ENCODE data around the gene POLR3B. TPM values are rescaled to one million over a fixed set of nuclear protein-coding genes. Genes with fewer than 3 reads are reported as not detected.

Gene POLR3B
- total RNA-seq, 1 donor from 2014 or later: 7.3 TPM

GRCh38 chr12:106506691-106507090 is 149.1 kb downstream of the POLR3B start:
- H3K27me3 Mint-ChIP-seq: no peaks in the 10 kb centered on the region
- DNase-seq: no peak
- no peak for TF ChIP-seq CTCF (IDR thresholded peaks at IDR 0.05)
- H3K4me3 Mint-ChIP-seq: no peak overlapping the region
- CTCF ChIA-PET: no interaction called here
- no peak overlapping the region for H3K27ac Mint-ChIP-seq
- no peaks in the 10 kb centered on the region for H3K9me3 Mint-ChIP-seq
- no peaks in the 10 kb centered on the region for H3K4me1 Mint-ChIP-seq
- no peak for ATAC-seq (ENCODE audit: low read depth)
- intact Hi-C loops (cut with micrococcal nuclease): no loop called here
- peaks cover 54% of the 10 kb centered on the region for H3K36me3 Mint-ChIP-seq (ENCODE audit: low read depth)
- POLR2A ChIA-PET: no interaction called here

GRCh38 chr12:106508966-106509365 is 151.4 kb downstream of the POLR3B start:
- CTCF ChIA-PET: no interaction called here
- DNase-seq (no peak), ATAC-seq (ENCODE audit: low read depth) (no peak)
- Mint-ChIP-seq H3K27me3 (no peaks in the 10 kb centered on the region), H3K4me1 (no peaks in the 10 kb centered on the region), H3K27ac (no peak overlapping the region), H3K9me3 (peaks cover 2% of the 10 kb centered on the region), H3K36me3 (ENCODE audit: low read depth) (peaks cover 44% of the 10 kb centered on the region), H3K4me3 (no peak overlapping the region)
- POLR2A ChIA-PET: no interaction called here
- TF ChIP-seq CTCF (IDR thresholded peaks at IDR 0.05): no peak
- intact Hi-C loops (cut with micrococcal nuclease): no loop called here

GRCh38 chr12:106511365-106511764 is 153.8 kb downstream of the POLR3B start:
- Mint-ChIP-seq H3K4me1 (no peaks in the 10 kb centered on the region), H3K27me3 (no peaks in the 10 kb centered on the region), H3K27ac (no peak overlapping the region), H3K4me3 (no peak overlapping the region), H3K36me3 (ENCODE audit: low read depth) (peaks cover 28% of the 10 kb centered on the region), H3K9me3 (peaks cover 2% of the 10 kb centered on the region)
- POLR2A ChIA-PET: no interaction called here
- CTCF ChIA-PET: no interaction called here
- DNase-seq (no peak), ATAC-seq (ENCODE audit: low read depth) (no peak)
- TF ChIP-seq CTCF (IDR thresholded peaks at IDR 0.05): no peak
- intact Hi-C loops (cut with micrococcal nuclease): no loop called here

- ATAC-seq (ENCODE audit: low read depth) (no peak), DNase-seq (no peak)
- Mint-ChIP-seq H3K27me3 (peaks cover 4% of the 10 kb centered on the region), H3K4me1 (no peaks in the 10 kb centered on the region), H3K36me3 (ENCODE audit: low read depth) (no peaks in the 10 kb centered on the region), H3K4me3 (no peak overlapping the region), H3K27ac (no peak overlapping the region), H3K9me3 (peaks cover 2% of the 10 kb centered on the region)
- no peak for TF ChIP-seq CTCF (IDR thresholded peaks at IDR 0.05)
- CTCF ChIA-PET: no interaction called here
- intact Hi-C loops (cut with micrococcal nuclease): no loop called here
- POLR2A ChIA-PET: no interaction called here
These were observed 159.8 kb downstream of the POLR3B start for GRCh38 chr12:106517314-106517713.

- no peak for TF ChIP-seq CTCF (IDR thresholded peaks at IDR 0.05)
- Mint-ChIP-seq H3K27ac (no peak overlapping the region), H3K4me1 (no peaks in the 10 kb centered on the region), H3K36me3 (ENCODE audit: low read depth) (no peaks in the 10 kb centered on the region), H3K4me3 (no peak overlapping the region), H3K27me3 (peaks cover 4% of the 10 kb centered on the region), H3K9me3 (no peaks in the 10 kb centered on the region)
- ATAC-seq (ENCODE audit: low read depth) (no peak), DNase-seq (no peak)
- intact Hi-C loops (cut with micrococcal nuclease): no loop called here
- POLR2A ChIA-PET: no interaction called here
- CTCF ChIA-PET: no interaction called here
These were observed 162.1 kb downstream of the POLR3B start for GRCh38 chr12:106519607-106520021.

All from activated B cell treated with CpG ODN at 0.5 μM for 24 hours (primary cell).